Keratinocyte (primary cell): ENCODE data around the gene BCAS1. TPM values are rescaled to one million over a fixed set of nuclear protein-coding genes. Genes with fewer than 3 reads are reported as not detected.

Experiments
- DNase-seq: peaks from one replicate; pipeline ENCODE4 v3.0.0-alpha.2; 2011; ENCODE audit warnings: low read depth, missing footprints, low spot score
- FAIRE-seq: peaks from 2 replicates; lab custom pipeline; 2011; peaks lifted over from hg19 to GRCh38; lab: Jason Lieb, UNC
- H2AFZ ChIP-seq: 2 replicates; pipeline ENCODE4 v1.6.0; 2012; ENCODE audit warnings: low read length, control low read depth, inconsistent platforms; ENCODE audit not compliant: control insufficient read depth
- H3K27ac ChIP-seq: 2 replicates; pipeline ENCODE4 v1.5.1; 2011; ENCODE audit warnings: low read length; ENCODE audit not compliant: control insufficient read depth, insufficient read depth
- H3K27me3 ChIP-seq: 3 replicates; pipeline ENCODE4 v1.6.0; 2011; ENCODE audit warnings: low read length; ENCODE audit not compliant: control insufficient read depth, insufficient read depth; ENCODE audit errors: extremely low read depth
- H3K36me3 ChIP-seq, 2 experiments: 2 replicates in 1 of 2; 3 replicates in 1 of 2; pipeline ENCODE4 v1.5.1; 2011; ENCODE audit warnings: low read length in 2 of 2, mild to moderate bottlenecking in 1 of 2; ENCODE audit not compliant: control insufficient read depth in 2 of 2, insufficient read depth in 2 of 2; ENCODE audit errors: extremely low read depth in 1 of 2
- H3K4me1 ChIP-seq: 3 replicates; pipeline ENCODE4 v1.5.1; 2011; ENCODE audit warnings: low read length; ENCODE audit not compliant: control insufficient read depth, insufficient read depth; ENCODE audit errors: extremely low read depth
- H3K4me2 ChIP-seq: 3 replicates; pipeline ENCODE4 v1.6.0; 2011; ENCODE audit warnings: low read depth, low read length; ENCODE audit not compliant: control insufficient read depth, insufficient read depth; ENCODE audit errors: extremely low read depth
- H3K4me3 ChIP-seq, 3 experiments: fragments of 200-600 bp in 1 of 3; sonication (generic) in 1 of 3; 2 replicates in 2 of 3; 3 replicates in 1 of 3; pipeline ENCODE4 v1.5.1; 2011 to 2016; ENCODE audit warnings: low read length in 3 of 3, mild to moderate bottlenecking in 3 of 3, control low read depth in 2 of 3, inconsistent platforms in 1 of 3, low read depth in 1 of 3, mixed read lengths in 1 of 3, mixed run types in 1 of 3, moderate library complexity in 1 of 3; ENCODE audit not compliant: control insufficient read depth in 2 of 3, insufficient read depth in 2 of 3; ENCODE audit errors: extremely low read depth in 1 of 3
- H3K79me2 ChIP-seq: 2 replicates; pipeline ENCODE4 v1.6.0; 2012; ENCODE audit warnings: low read length; ENCODE audit not compliant: control insufficient read depth, insufficient read depth
- H3K9ac ChIP-seq: 3 replicates; pipeline ENCODE4 v1.6.0; 2011; ENCODE audit warnings: low read length; ENCODE audit not compliant: control insufficient read depth, insufficient read depth; ENCODE audit errors: extremely low read depth
- H3K9me1 ChIP-seq: 3 replicates; pipeline ENCODE4 v1.6.0; 2011; ENCODE audit warnings: low read length; ENCODE audit not compliant: control insufficient read depth, insufficient read depth; ENCODE audit errors: extremely low read depth
- H3K9me3 ChIP-seq: 2 replicates; pipeline ENCODE4 v1.5.1; 2012; ENCODE audit warnings: low read depth, low read length; ENCODE audit not compliant: control insufficient read depth
- H4K20me1 ChIP-seq: 3 replicates; pipeline ENCODE4 v1.6.0; 2011; ENCODE audit warnings: low read length; ENCODE audit not compliant: control insufficient read depth, insufficient read depth; ENCODE audit errors: extremely low read depth
- CTCF ChIP-seq, 3 experiments: IDR thresholded peaks in 1 of 3; conservative IDR thresholded peaks in 1 of 3; optimal IDR thresholded peaks in 1 of 3; 2 replicates in 2 of 3; 3 replicates in 1 of 3; pipeline versions ENCODE3 to v1.5.1; 2011; ENCODE audit warnings: low read length in 3 of 3, mild to moderate bottlenecking in 3 of 3, moderate library complexity in 2 of 3, control low read depth in 1 of 3, inconsistent platforms in 1 of 3; ENCODE audit not compliant: insufficient read depth in 2 of 3; ENCODE audit errors: extremely low read depth in 1 of 3
- EZH2 ChIP-seq: IDR thresholded peaks from one replicate; pipeline ENCODE4 v1.6.1; 2012; ENCODE audit warnings: inconsistent platforms, mild to moderate bottlenecking, low read length, moderate library complexity
- dilution Hi-C: fragments of 300-500 bp; cut with MboI; formaldehyde crosslinking; loops from one replicate; pipeline ENCODE4 v1.7.0; 2020; ENCODE audit warnings: low sequenced_read_pairs; ENCODE audit not compliant: extremely low pct_ligation_motif_present
- polyA plus RNA-seq, 5 experiments: library from polyadenylated mRNA; depleted of rRNA in 3 of 5; stranded (reverse) in 3 of 5; stranded (forward) in 1 of 5; unstranded in 1 of 5; fragments of >200 nt; gene quantifications; 1 replicate in 1 of 5; 2 replicates in 3 of 5; 3 replicates in 1 of 5; pipeline versions ENCODE4 v1.2.1 to v1.2.3, GENCODE V29; 2011 to 2012; ENCODE audit warnings: missing spikeins in 2 of 5, low read depth in 1 of 5, low replicate concordance in 1 of 5

The BCAS1 gene
- polyA plus RNA-seq, 1 donor (not counting 4 experiments of a cell fraction or from before 2014, with no cell fraction given) = not detected

GRCh38 chr20:54041336-54041735 lies 29.1 kb downstream of the BCAS1 start:
- Histone ChIP-seq H4K20me1 (no peaks in the 10 kb centered on the region), H3K9ac (no peak overlapping the region), H3K36me3 (no peaks in the 10 kb centered on the region), H3K4me3 (no peak overlapping the region), H2AFZ (no peak overlapping the region), H3K79me2 (no peaks in the 10 kb centered on the region), H3K27me3 (no peaks in the 10 kb centered on the region), H3K4me1 (no peaks in the 10 kb centered on the region), H3K9me1 (no peaks in the 10 kb centered on the region), H3K9me3 (no peaks in the 10 kb centered on the region), H3K4me2 (no peak overlapping the region), H3K27ac (no peak overlapping the region)
- dilution Hi-C loops = no loop called here
- DNase-seq (no peak), FAIRE-seq (no peak)
- no peak for TF ChIP-seq CTCF (optimal IDR thresholded peaks at IDR 0.05 in 1 of 3, IDR thresholded peaks at IDR 0.05 in 1 of 3, conservative IDR thresholded peaks at IDR 0.05 in 1 of 3; ENCODE audit: extremely low read depth in 1 of 3, insufficient read depth in 2 of 3, low read length in 3 of 3)
- no peak for TF ChIP-seq EZH2

- Histone ChIP-seq H3K4me1 (no peaks in the 10 kb centered on the region), H3K4me3 (no peak overlapping the region), H3K4me2 (no peak overlapping the region), H3K9me3 (no peaks in the 10 kb centered on the region), H4K20me1 (no peaks in the 10 kb centered on the region), H3K36me3 (no peaks in the 10 kb centered on the region), H2AFZ (no peak overlapping the region), H3K79me2 (no peaks in the 10 kb centered on the region), H3K9me1 (no peaks in the 10 kb centered on the region), H3K9ac (no peak overlapping the region), H3K27ac (no peak overlapping the region), H3K27me3 (no peaks in the 10 kb centered on the region)
- FAIRE-seq = no peak
- dilution Hi-C loops = no loop called here
- DNase-seq = no peak
- TF ChIP-seq EZH2 = no peak
- no peak for TF ChIP-seq CTCF (optimal IDR thresholded peaks at IDR 0.05 in 1 of 3, IDR thresholded peaks at IDR 0.05 in 1 of 3, conservative IDR thresholded peaks at IDR 0.05 in 1 of 3; ENCODE audit: extremely low read depth in 1 of 3, insufficient read depth in 2 of 3, low read length in 3 of 3)
Measured at GRCh38 chr20:54040531-54040930, 29.9 kb downstream of the BCAS1 start.
